ENCODE results near the gene SNAP91. TPM values are rescaled to one million over a fixed set of nuclear protein-coding genes. Genes with fewer than 3 reads are reported as not detected.

Gene SNAP91
- total RNA-seq, 1 experiment from 2014 or later: 0.70 TPM

DNA sequence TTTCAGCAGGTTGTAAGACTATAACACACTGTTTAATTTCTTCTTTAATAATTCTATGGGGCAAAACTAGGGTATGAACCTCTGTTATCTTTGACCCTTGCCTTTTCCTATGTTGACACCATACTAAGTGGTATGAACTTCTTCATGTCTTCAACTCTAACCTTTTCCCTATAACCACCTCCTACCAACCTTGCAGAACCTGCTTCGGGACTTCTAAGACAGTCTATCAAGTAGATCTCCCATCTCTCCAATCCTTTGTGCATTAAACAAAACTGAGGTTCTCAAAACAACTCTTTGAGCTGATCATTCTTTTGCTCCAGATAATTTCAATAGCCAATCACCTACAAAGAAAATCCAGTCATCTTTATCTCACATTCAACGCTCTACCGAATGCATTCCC is 23.4 kb downstream of the SNAP91 start:
- TF ChIP-seq KAT7 (CRISPR knock-in tag; IDR thresholded peaks at IDR 0.05; ENCODE audit: borderline replicate concordance) (no peak), ESRRA (CRISPR knock-in tag; IDR thresholded peaks at IDR 0.05; ENCODE audit: borderline replicate concordance) (no peak), ATF2 (CRISPR knock-in tag; IDR thresholded peaks at IDR 0.05; ENCODE audit: borderline replicate concordance, low read depth) (no peak), TP53 (CRISPR knock-in tag; IDR thresholded peaks at IDR 0.05) (no peak), CREM (CRISPR knock-in tag; IDR thresholded peaks at IDR 0.05) (no peak), CTCF (IDR thresholded peaks at IDR 0.05) (no peak), CREB1 (CRISPR knock-in tag; IDR thresholded peaks at IDR 0.05) (no peak), USF2 (CRISPR knock-in tag; IDR thresholded peaks at IDR 0.05) (no peak), ZNF425 (CRISPR knock-in tag; conservative IDR thresholded peaks at IDR 0.05) (no peak), SMAD3 (CRISPR knock-in tag; IDR thresholded peaks at IDR 0.05; ENCODE audit: borderline replicate concordance) (no peak)
- TF ChIP-seq, protein P1, sequence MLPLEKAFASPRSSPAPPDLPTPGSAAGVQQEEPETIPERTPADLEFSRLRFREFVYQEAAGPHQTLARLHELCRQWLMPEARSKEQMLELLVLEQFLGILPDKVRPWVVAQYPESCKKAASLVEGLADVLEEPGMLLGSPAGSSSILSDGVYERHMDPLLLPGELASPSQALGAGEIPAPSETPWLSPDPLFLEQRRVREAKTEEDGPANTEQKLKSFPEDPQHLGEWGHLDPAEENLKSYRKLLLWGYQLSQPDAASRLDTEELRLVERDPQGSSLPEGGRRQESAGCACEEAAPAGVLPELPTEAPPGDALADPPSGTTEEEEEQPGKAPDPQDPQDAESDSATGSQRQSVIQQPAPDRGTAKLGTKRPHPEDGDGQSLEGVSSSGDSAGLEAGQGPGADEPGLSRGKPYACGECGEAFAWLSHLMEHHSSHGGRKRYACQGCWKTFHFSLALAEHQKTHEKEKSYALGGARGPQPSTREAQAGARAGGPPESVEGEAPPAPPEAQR (CRISPR knock-in tag; IDR thresholded peaks at IDR 0.05): no peak
- ATAC-seq (no peak), DNase-seq (ENCODE audit: low spot score) (no peak)
- ChIA-PET POLR2A (no interaction called here), CTCF (no interaction called here)
- H3K27ac Mint-ChIP-seq: no peak overlapping the region
- H3K9me3 Mint-ChIP-seq: no peaks in the 10 kb centered on the region
- no peaks in the 10 kb centered on the region for H3K4me1 Mint-ChIP-seq
- no peaks in the 10 kb centered on the region for H3K36me3 Mint-ChIP-seq
- H3K27me3 Mint-ChIP-seq (ENCODE audit: low read depth): no peaks in the 10 kb centered on the region
- H3K4me3 Mint-ChIP-seq: no peak overlapping the region

DNA sequence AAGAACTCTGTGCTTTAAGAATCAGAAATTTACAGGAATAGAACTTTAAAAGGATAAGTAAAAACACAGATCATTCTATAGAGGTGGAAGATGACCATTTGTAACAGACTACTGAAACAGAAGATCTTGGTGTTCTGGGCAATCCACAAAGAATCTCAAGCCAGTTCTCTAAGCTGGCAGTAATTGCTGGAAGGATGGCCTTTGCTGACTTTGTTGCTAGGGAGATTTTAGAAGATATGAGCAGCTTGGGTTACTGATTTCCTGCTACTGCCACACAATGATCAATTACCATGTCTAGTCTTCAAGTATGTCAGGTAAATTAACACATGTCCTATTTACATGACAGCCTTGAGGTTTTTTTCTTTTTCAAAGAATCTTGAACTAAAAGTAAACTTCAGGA is 31.1 kb downstream of the SNAP91 start:
- ATAC-seq: no peak
- no peak overlapping the region for H3K27ac Mint-ChIP-seq
- no peak overlapping the region for H3K4me3 Mint-ChIP-seq
- H3K27me3 Mint-ChIP-seq (ENCODE audit: low read depth): no peaks in the 10 kb centered on the region
- no peaks in the 10 kb centered on the region for H3K36me3 Mint-ChIP-seq
- ChIA-PET POLR2A (no interaction called here), CTCF (no interaction called here)
- H3K4me1 Mint-ChIP-seq: no peaks in the 10 kb centered on the region
- TF ChIP-seq PREB (CRISPR knock-in tag; IDR thresholded peaks at IDR 0.05; ENCODE audit: borderline replicate concordance): no peak
- DNase-seq (ENCODE audit: low spot score): no peak
- no peaks in the 10 kb centered on the region for H3K9me3 Mint-ChIP-seq

DNA sequence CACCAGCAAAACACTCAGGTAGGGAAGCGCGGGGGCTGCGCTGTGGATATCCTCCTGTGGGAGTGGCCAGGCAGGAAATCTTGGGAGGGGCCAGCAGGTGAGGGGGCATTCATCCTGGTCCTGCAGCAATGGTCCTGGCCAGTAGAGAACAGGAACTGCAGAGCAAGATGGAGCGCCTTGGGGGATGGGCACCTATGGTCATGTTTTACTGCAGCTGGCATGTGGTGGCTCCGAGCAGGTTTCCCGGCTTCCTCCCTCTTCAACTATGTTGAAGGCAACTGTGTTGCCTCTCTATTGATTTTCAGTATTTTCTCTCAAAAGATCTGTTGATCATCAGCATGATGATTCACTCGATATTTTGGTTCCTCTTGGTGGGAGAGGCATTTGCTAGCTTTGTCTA is 70.9 kb downstream of the SNAP91 start:
- Mint-ChIP-seq H3K27ac (no peak overlapping the region), H3K4me1 (peaks cover 14% of the 10 kb centered on the region), H3K4me3 (no peak overlapping the region), H3K9me3 (no peaks in the 10 kb centered on the region), H3K36me3 (no peaks in the 10 kb centered on the region), H3K27me3 (ENCODE audit: low read depth) (no peaks in the 10 kb centered on the region)
- DNase-seq (ENCODE audit: low spot score) (no peak), ATAC-seq (peak; percentile 24)
- ChIA-PET CTCF (interaction anchor here (1.6 kb wide), 1 partner anchor 23 kb away, joined by 4 read pairs; no protein-coding TSS in a partner anchor), POLR2A (no interaction called here)
- TF ChIP-seq TEAD4 (CRISPR knock-in tag; IDR thresholded peaks at IDR 0.05): no peak
- no peak for TF ChIP-seq ZNF423 (CRISPR knock-in tag; IDR thresholded peaks at IDR 0.05)
- no peak for TF ChIP-seq ZNF416 (CRISPR knock-in tag; IDR thresholded peaks at IDR 0.05)
- TF ChIP-seq ESRRA (CRISPR knock-in tag; IDR thresholded peaks at IDR 0.05; ENCODE audit: borderline replicate concordance): no peak
- no peak for TF ChIP-seq RORB (CRISPR knock-in tag; IDR thresholded peaks at IDR 0.05)
- TF ChIP-seq SOX15 (CRISPR knock-in tag; IDR thresholded peaks at IDR 0.05): no peak
- no peak for TF ChIP-seq EMX1 (CRISPR knock-in tag; IDR thresholded peaks at IDR 0.05)
